H1 (cell line): ENCODE measurements around the gene HBEGF. TPM values are rescaled to one million over a fixed set of nuclear protein-coding genes. Genes with fewer than 3 reads are reported as not detected.

Experiments used
- CTCF ChIA-PET: fragments of 300-600 bp; sonication (Branson Sonifier 250); formaldehyde crosslinking; loops from one replicate; lab custom pipeline; 2021; ENCODE audit not compliant: partially characterized antibody; lab: Charles Lee
- POLR2A ChIA-PET: fragments of 300-600 bp; sonication (Branson Sonifier 250); formaldehyde crosslinking; loops from one replicate; lab custom pipeline; 2021; ENCODE audit warnings: inconsistent platforms; ENCODE audit not compliant: partially characterized antibody; lab: Charles Lee
- DNase-seq, 2 experiments: peaks; one replicate each; pipeline versions ENCODE4 v3.0.0 to v3.0.0-alpha.2; 2010 to 2022; ENCODE audit warnings: low spot score in 2 of 2, low read depth in 1 of 2, mixed read lengths in 1 of 2
- FAIRE-seq: peaks from 2 replicates; lab custom pipeline; 2011; peaks lifted over from hg19 to GRCh38; lab: Jason Lieb, UNC
- H2AFZ ChIP-seq: 2 replicates; pipeline ENCODE4 v1.8.1; 2012; ENCODE audit warnings: low read length, inconsistent platforms
- H2AK5ac ChIP-seq: 2 replicates; pipeline ENCODE4 v1.6.1; 2013; ENCODE audit warnings: low read depth, low read length
- H2BK120ac ChIP-seq: replicated peaks from 2 replicates; pipeline ENCODE3; 2013; ENCODE audit warnings: low read depth, low read length, inconsistent platforms
- H2BK12ac ChIP-seq: 2 replicates; pipeline ENCODE4 v1.6.1; 2013; ENCODE audit warnings: low read depth, low read length
- H2BK15ac ChIP-seq: 2 replicates; pipeline ENCODE4 v1.6.1; 2013; ENCODE audit warnings: low read length
- H2BK20ac ChIP-seq: 2 replicates; pipeline ENCODE4 v1.6.1; 2013; ENCODE audit warnings: low read length
- H2BK5ac ChIP-seq: 2 replicates; pipeline ENCODE4 v1.6.1; 2013; ENCODE audit warnings: low read depth, low read length
- H3K14ac ChIP-seq: 2 replicates; pipeline ENCODE4 v1.6.1; 2013; ENCODE audit warnings: inconsistent platforms; ENCODE audit not compliant: insufficient read length
- H3K18ac ChIP-seq: 2 replicates; pipeline ENCODE4 v1.6.1; 2013; ENCODE audit warnings: low read length; ENCODE audit errors: extremely low read depth
- H3K23ac ChIP-seq: 2 replicates; pipeline ENCODE4 v1.6.1; 2013; ENCODE audit warnings: inconsistent platforms; ENCODE audit not compliant: insufficient read length
- H3K23me2 ChIP-seq: 2 replicates; pipeline ENCODE4 v1.6.1; 2013; ENCODE audit warnings: low read depth, low read length
- H3K27ac ChIP-seq: 2 replicates; pipeline ENCODE4 v1.6.1; 2011; ENCODE audit warnings: low read depth, low read length, inconsistent platforms
- H3K27me3 ChIP-seq, 4 experiments: replicated peaks in 1 of 4; 1 replicate in 1 of 4; 2 replicates in 3 of 4; pipeline versions ENCODE4 v1.6.1 to v1.8.1; 2011 to 2013; ENCODE audit warnings: low read length in 3 of 4, mild to moderate bottlenecking in 3 of 4, inconsistent platforms in 2 of 4, mixed read lengths in 2 of 4, moderate library complexity in 1 of 4; ENCODE audit not compliant: control insufficient read depth in 3 of 4, insufficient read depth in 3 of 4; ENCODE audit errors: extremely low read depth in 1 of 4
- H3K36me3 ChIP-seq, 4 experiments: 2 replicates each; pipeline versions ENCODE4 v1.6.1 to v1.8.1; 2011 to 2013; ENCODE audit warnings: mild to moderate bottlenecking in 4 of 4, low read length in 3 of 4, moderate library complexity in 2 of 4, control low read depth in 1 of 4, inconsistent platforms in 1 of 4; ENCODE audit not compliant: insufficient read depth in 4 of 4, control insufficient read depth in 2 of 4
- H3K4ac ChIP-seq: replicated peaks from 2 replicates; pipeline ENCODE3; 2013; ENCODE audit warnings: low read length, low read depth, mixed read lengths, inconsistent platforms; ENCODE audit not compliant: insufficient read length
- H3K4me1 ChIP-seq, 4 experiments: replicated peaks in 1 of 4; 1 replicate in 1 of 4; 2 replicates in 3 of 4; pipeline versions ENCODE4 v1.6.1 to v1.8.1; 2011 to 2013; ENCODE audit warnings: low read length in 3 of 4, inconsistent platforms in 2 of 4, mixed read lengths in 1 of 4; ENCODE audit not compliant: insufficient read depth in 4 of 4, control insufficient read depth in 3 of 4
- H3K4me2 ChIP-seq, 2 experiments: 2 replicates each; pipeline versions ENCODE4 v1.6.1 to v1.8.1; 2011 to 2013; ENCODE audit warnings: low read depth in 2 of 2, low read length in 2 of 2, control low read depth in 1 of 2, inconsistent platforms in 1 of 2, mild to moderate bottlenecking in 1 of 2; ENCODE audit not compliant: insufficient read depth in 1 of 2
- H3K4me3 ChIP-seq, 4 experiments: fragments of 200-600, 300-600 bp in 1 of 4; sonication (generic), shearing (Covaris generic), sonication (Bioruptor Twin) in 1 of 4; 2 replicates each; pipeline versions ENCODE4 v1.5.1 to v1.8.1; 2011 to 2016; ENCODE audit warnings: low read length in 4 of 4, low read depth in 3 of 4, control low read depth in 2 of 4, inconsistent platforms in 2 of 4, mild to moderate bottlenecking in 2 of 4, mixed read lengths in 1 of 4, moderate library complexity in 1 of 4; ENCODE audit not compliant: insufficient read depth in 2 of 4; ENCODE audit errors: extremely low read depth in 1 of 4
- H3K56ac ChIP-seq: replicated peaks from 2 replicates; pipeline ENCODE3; 2013; ENCODE audit warnings: low read depth, mild to moderate bottlenecking, mixed read lengths, low read length, inconsistent platforms; ENCODE audit not compliant: insufficient read length
- H3K79me1 ChIP-seq: 2 replicates; pipeline ENCODE4 v1.6.1; 2013; ENCODE audit warnings: low read depth, low read length, control low read depth
- H3K79me2 ChIP-seq, 2 experiments: 2 replicates each; pipeline versions ENCODE4 v1.6.1 to v1.8.1; 2012 to 2013; ENCODE audit warnings: low read length in 2 of 2, mild to moderate bottlenecking in 2 of 2, inconsistent platforms in 1 of 2; ENCODE audit not compliant: insufficient read depth in 2 of 2, control insufficient read depth in 1 of 2
- H3K9ac ChIP-seq, 4 experiments: replicated peaks in 1 of 4; 1 replicate in 1 of 4; 2 replicates in 3 of 4; pipeline versions ENCODE4 v1.6.1 to v1.8.1; 2011 to 2013; ENCODE audit warnings: low read depth in 3 of 4, low read length in 3 of 4, control low read depth in 2 of 4, mild to moderate bottlenecking in 2 of 4, moderate library complexity in 2 of 4, inconsistent platforms in 1 of 4; ENCODE audit errors: extremely low read depth in 1 of 4
- H3K9me3 ChIP-seq, 2 experiments: 2 replicates each; pipeline versions ENCODE4 v1.6.1 to v1.8.1; 2012 to 2013; ENCODE audit warnings: mild to moderate bottlenecking in 2 of 2, moderate library complexity in 2 of 2, control low read depth in 1 of 2, inconsistent platforms in 1 of 2, low read depth in 1 of 2, low read length in 1 of 2, mixed read lengths in 1 of 2; ENCODE audit not compliant: insufficient read depth in 2 of 2
- H4K20me1 ChIP-seq, 2 experiments: replicated peaks in 1 of 2; 2 replicates each; pipeline versions ENCODE3 to v1.8.1; 2011 to 2013; ENCODE audit warnings: inconsistent platforms in 2 of 2, low read length in 2 of 2, mild to moderate bottlenecking in 1 of 2; ENCODE audit not compliant: insufficient read depth in 2 of 2, control insufficient read depth in 1 of 2
- H4K5ac ChIP-seq: 2 replicates; pipeline ENCODE4 v1.6.1; 2013; ENCODE audit warnings: low read length, low read depth, mixed read lengths, inconsistent platforms; ENCODE audit not compliant: insufficient read length
- H4K8ac ChIP-seq: 2 replicates; pipeline ENCODE4 v1.8.0; 2013; ENCODE audit warnings: mild to moderate bottlenecking, moderate library complexity, low read length, inconsistent platforms; ENCODE audit not compliant: insufficient read depth; ENCODE audit errors: extremely low read depth
- H4K91ac ChIP-seq: replicated peaks from 2 replicates; pipeline ENCODE3; 2013; ENCODE audit warnings: low read length, mixed read lengths, inconsistent platforms; ENCODE audit not compliant: insufficient read length
- CBX5 ChIP-seq: fragments of 300-800, 300-1000 bp; sonication (generic); IDR thresholded peaks from 2 replicates; pipeline ENCODE4 v1.7.1; 2016; ENCODE audit warnings: antibody characterized with exemption, low read length, low read depth
- EZH2 ChIP-seq: fragments of 200-600 bp; sonication (generic); IDR thresholded peaks from 2 replicates; pipeline ENCODE4 v1.7.1; 2012; ENCODE audit warnings: low read depth, mild to moderate bottlenecking, moderate library complexity, low read length, inconsistent platforms; ENCODE audit not compliant: severe bottlenecking
- MAX ChIP-seq: IDR thresholded peaks from 2 replicates; pipeline ENCODE4 v1.6.1; 2012; ENCODE audit warnings: inconsistent platforms
- RNF2 ChIP-seq: fragments of 200-900, 300-1000 bp; sonication (generic); IDR thresholded peaks from 2 replicates; pipeline ENCODE4 v1.7.1; 2016; ENCODE audit warnings: borderline replicate concordance, low read depth, mild to moderate bottlenecking, antibody characterized with exemption, low read length; ENCODE audit not compliant: poor library complexity, severe bottlenecking; ENCODE audit errors: missing control alignments
- RXRA ChIP-seq: IDR thresholded peaks from 2 replicates; pipeline ENCODE4 v1.6.1; 2011; ENCODE audit warnings: low read depth, mild to moderate bottlenecking, low read length, moderate library complexity; ENCODE audit not compliant: insufficient read depth
- SP4 ChIP-seq: IDR thresholded peaks from 2 replicates; pipeline ENCODE4 v1.6.1; 2012; ENCODE audit warnings: low read length, inconsistent platforms
- TCF12 ChIP-seq: IDR thresholded peaks from 2 replicates; pipeline ENCODE4 v1.6.1; 2011; ENCODE audit warnings: low read depth, mild to moderate bottlenecking, low read length
- WGBS, 2 experiments: shearing (Covaris generic) in 1 of 2; methylation state at CpG; one replicate each; pipeline versions ENCODE4 v1.1.6 to v1.1.7; 2013 to 2015; ENCODE audit warnings: low lambda C conversion rate in 2 of 2, mixed read lengths in 2 of 2, inconsistent platforms in 1 of 2, low coverage in 1 of 2, missing lambda C conversion rate in 1 of 2; ENCODE audit not compliant: insufficient replicate concordance in 2 of 2, insufficient coverage in 1 of 2, insufficient read length in 1 of 2; ENCODE audit errors: extremely low coverage in 1 of 2, missing lambda C conversion rate in 1 of 2; 5-methylcytosine and 5-hydroxymethylcytosine counted together
- long read RNA-seq, 2 experiments: library from RNA in 1 of 2; library from capped mRNA in 1 of 2; stranded (forward); transcript quantifications; one replicate each; pipeline ENCODE4 v2.0.0, GENCODE V29; 2021; ENCODE audit warnings: inconsistent platforms in 1 of 2
- polyA minus RNA-seq, 3 experiments: library from RNA; depleted of rRNA, polyadenylated mRNA; stranded (reverse); fragments of >200 nt; gene quantifications; 1 replicate in 2 of 3; 2 replicates in 1 of 3; pipeline ENCODE4 v1.2.3, GENCODE V29; 2011
- polyA plus RNA-seq, 7 experiments: library from polyadenylated mRNA; depleted of rRNA in 3 of 7; stranded (reverse) in 5 of 7; unstranded in 2 of 7; fragments of >200 nt in 5 of 7; fragments of 200-250 nt in 2 of 7; gene quantifications; 1 replicate in 5 of 7; 2 replicates in 1 of 7; 4 replicates in 1 of 7; pipeline versions ENCODE4 v1.2.1 to v1.2.3, GENCODE V29; 2011 to 2013; ENCODE audit warnings: missing spikeins in 2 of 7, mixed read lengths in 2 of 7
- total RNA-seq: library from RNA; stranded (reverse); fragmentation: NEBNext Ultra II Directional; extraction: Animal tissue kit (Norgen Biotek cat#: 25700); gene quantifications from 2 replicates; pipeline ENCODE4 v1.2.1, GENCODE V29; 2021

HBEGF gene
- total RNA-seq (2.5 and 2.8 TPM in 2 replicates), polyA plus RNA-seq (2011; rRNA removed) (2.1 and 2.4 TPM in 2 replicates), polyA minus RNA-seq (2011; rRNA and poly(A)+ RNA removed) (1.2 and 2.7 TPM in 2 replicates)
- polyA plus RNA-seq (2011; cell fraction: cytosol; rRNA removed), result 1.9 TPM
- 1.9 TPM for polyA plus RNA-seq (2011; cell fraction: nucleus; rRNA removed)
- polyA plus RNA-seq (2012, experiment 1 of 2), result 1.9 to 2.8 TPM (median 2.4 TPM) in 4 replicates
- polyA plus RNA-seq (2012, experiment 2 of 2), result 1.8 TPM
- polyA plus RNA-seq (2013, experiment 1 of 2), result 4.1 TPM
- 4.8 TPM for polyA plus RNA-seq (2013, experiment 2 of 2)
- polyA minus RNA-seq (2011; cell fraction: cytosol; rRNA and poly(A)+ RNA removed), result 0.73 TPM
- 3.3 TPM for polyA minus RNA-seq (2011; cell fraction: nucleus; rRNA and poly(A)+ RNA removed)
- long read RNA-seq, experiment 1, partial matches to known transcripts, result 2 of 5 reads
- long read RNA-seq, experiment 1, other reads (novel, unspliced or antisense), result 0 of 5 reads
- long read RNA-seq, experiment 2, partial matches to known transcripts, result 1 of 1 reads
- long read RNA-seq, experiment 2, other reads (novel, unspliced or antisense), result 0 of 1 reads

GRCh38 chr5:140346348-140347221, at the start of gene HBEGF:
HBEGF (minus strand) TSS chr5:140346603; CDS start chr5:140346328, 275 bp downstream.
- H2BK15ac ChIP-seq, result no peak within 1 kb of the TSS
- H3K14ac ChIP-seq, result no peak within 1 kb of the TSS
- H4K8ac ChIP-seq, result peak within 1 kb of the TSS; percentile 64; the same call in 1 of the 2 replicates
- H3K56ac ChIP-seq, result no peak within 1 kb of the TSS
- H3K4me2 ChIP-seq, result peak within 1 kb of the TSS; percentile 67 to 81
- no peak within 1 kb of the TSS for H3K4ac ChIP-seq
- H3K27ac ChIP-seq, result no peak within 1 kb of the TSS
- peak; percentile 78 to 88 for DNase-seq
- H2BK120ac ChIP-seq, result no peak within 1 kb of the TSS
- H2BK20ac ChIP-seq, result no peak within 1 kb of the TSS
- H3K23me2 ChIP-seq, result peaks cover 4% of the 10 kb centered on the region
- H3K23ac ChIP-seq, result no peak within 1 kb of the TSS
- peak within 1 kb of the TSS; percentile 48 to 84 (median 77) for H3K4me3 ChIP-seq
- POLR2A ChIA-PET, result interaction anchor here (0.5 to 4.6 kb wide), 30 partner anchors 9 to 741 kb away, joined by 3 to 64 read pairs (median 6); partner anchors contain the start of genes ANKHD1, EIF4EBP3, IK and NDUFA2
- H2BK5ac ChIP-seq, result no peak within 1 kb of the TSS; the same call in 1 of the 2 replicates
- H2AK5ac ChIP-seq, result no peak within 1 kb of the TSS
- H4K5ac ChIP-seq, result no peak within 1 kb of the TSS
- 10% methylated on average over 31 of the region's 72 CpGs; no CpG with 5 or more reads in 1 of the 2 experiments for WGBS, 2 experiments
- peak within 1 kb of the TSS; percentile 70 for H2AFZ ChIP-seq
- FAIRE-seq, result no peak
- H3K27me3 ChIP-seq, result peaks cover 0 to 11% (median 5%) of the 10 kb centered on the region in 4 experiments; a peak in 6 of 7 replicates
- H4K20me1 ChIP-seq, result peaks cover 0 to 4% of the 10 kb centered on the region in 2 experiments
- peak within 1 kb of the TSS; percentile 40; the same call in 1 of the 2 replicates for H3K18ac ChIP-seq
- no peak within 1 kb of the TSS for H4K91ac ChIP-seq
- H3K4me1 ChIP-seq, result peaks cover 0 to 16% (median 6%) of the 10 kb centered on the region in 4 experiments; a peak in 5 of 7 replicates
- no peaks in the 10 kb centered on the region for H3K79me2 ChIP-seq
- CTCF ChIA-PET, result interaction anchor here (0.6 to 15.0 kb wide), 28 partner anchors 9 to 250 kb away, joined by 3 to 676 read pairs (median 6); partner anchors contain the start of genes PFDN1 and SLC4A9
- H3K9ac ChIP-seq, result peak within 1 kb of the TSS in 3 of 4 experiments; percentile 14 to 53 (median 42); a peak in 5 of 7 replicates
- no peaks in the 10 kb centered on the region; a peak in 1 of 8 replicates for H3K36me3 ChIP-seq
- no peaks in the 10 kb centered on the region; the same call in 1 of the 2 replicates for H3K79me1 ChIP-seq
- H3K9me3 ChIP-seq, result no peaks in the 10 kb centered on the region
- no peak within 1 kb of the TSS for H2BK12ac ChIP-seq
- TF ChIP-seq MAX (peak; percentile 60), TCF12 (no peak), SP4 (no peak), EZH2 (peak; percentile 26), RXRA (no peak), RNF2 (no peak), CBX5 (no peak)
